Naive thymus-derived CD4-positive, alpha-beta T cell (primary cell): ENCODE data around the gene SLC7A6. TPM values are rescaled to one million over a fixed set of nuclear protein-coding genes. Genes with fewer than 3 reads are reported as not detected.

ENCODE experiments used
- ATAC-seq: fragments of 150-1000 bp; cut with Tn5 transposase; 2 replicates; pipeline ENCODE4 v1.10.0; 2021; ENCODE audit warnings: mild to moderate bottlenecking, moderate library complexity
- CTCF ChIA-PET: fragments of 350-600 bp; sonication (Branson Sonifier 250); formaldehyde crosslinking; loops from one replicate; lab custom pipeline; 2021; ENCODE audit warnings: antibody characterized with exemption; lab: Charles Lee
- POLR2A ChIA-PET: fragments of 350-600 bp; sonication (Branson Sonifier 250); formaldehyde crosslinking; loops from one replicate; lab custom pipeline; 2021; ENCODE audit warnings: antibody characterized with exemption, inconsistent platforms; lab: Charles Lee
- DNase-seq, 9 donors: peaks; one replicate each; pipeline versions ENCODE4 v3.0.0 to v3.0.0-alpha.2; 2020 to 2022; ENCODE audit warnings: mixed read lengths in 1 of 9
- H3K27ac ChIP-seq: one replicate; pipeline ENCODE4 v1.7.0; 2013; ENCODE audit warnings: mild to moderate bottlenecking, low read depth, low read length, moderate library complexity
- H3K27me3 ChIP-seq, 2 donors: one replicate each; pipeline ENCODE4 v1.7.0; 2013; ENCODE audit warnings: low read length in 2 of 2, mild to moderate bottlenecking in 2 of 2, moderate library complexity in 2 of 2; ENCODE audit not compliant: control insufficient read depth in 2 of 2, insufficient read depth in 2 of 2
- H3K36me3 ChIP-seq, 3 experiments: 1 replicate in 2 of 3; 2 replicates in 1 of 3; pipeline ENCODE4 v1.7.0; 2013; ENCODE audit warnings: low read length in 3 of 3, mild to moderate bottlenecking in 3 of 3, moderate library complexity in 1 of 3; ENCODE audit not compliant: insufficient read depth in 3 of 3, control insufficient read depth in 2 of 3
- H3K4me1 ChIP-seq, 2 donors: one replicate each; pipeline ENCODE4 v1.7.0; 2013; ENCODE audit warnings: low read length in 2 of 2, mild to moderate bottlenecking in 2 of 2, moderate library complexity in 1 of 2; ENCODE audit not compliant: control insufficient read depth in 2 of 2, insufficient read depth in 2 of 2
- H3K4me3 ChIP-seq: 2 replicates; pipeline ENCODE4 v1.7.0; 2013; ENCODE audit warnings: mild to moderate bottlenecking, low read length
- H3K9me3 ChIP-seq, 3 experiments: 1 replicate in 2 of 3; 2 replicates in 1 of 3; pipeline ENCODE4 v1.7.0; 2013; ENCODE audit warnings: low read length in 3 of 3; ENCODE audit not compliant: control insufficient read depth in 2 of 3
- H3K27ac Mint-ChIP-seq, 9 donors: one replicate each; pipeline ENCODE4 v1.8.0; 2020 to 2022; ENCODE audit warnings: mixed read lengths in 9 of 9, mild to moderate bottlenecking in 8 of 9, moderate library complexity in 5 of 9, inconsistent platforms in 2 of 9
- H3K27me3 Mint-ChIP-seq, 5 donors: one replicate each; pipeline ENCODE4 v1.8.0; 2021 to 2022; ENCODE audit warnings: mixed read lengths in 5 of 5, mild to moderate bottlenecking in 1 of 5
- H3K36me3 Mint-ChIP-seq, 5 donors: one replicate each; pipeline ENCODE4 v1.8.0; 2020 to 2022; ENCODE audit warnings: mixed read lengths in 5 of 5, mild to moderate bottlenecking in 3 of 5, inconsistent platforms in 1 of 5
- H3K4me1 Mint-ChIP-seq, 7 donors: one replicate each; pipeline ENCODE4 v1.8.0; 2020 to 2022; ENCODE audit warnings: mixed read lengths in 7 of 7, mild to moderate bottlenecking in 3 of 7, inconsistent platforms in 1 of 7
- H3K4me3 Mint-ChIP-seq, 10 donors: one replicate each; pipeline ENCODE4 v1.8.0; 2020 to 2022; ENCODE audit warnings: mild to moderate bottlenecking in 10 of 10, mixed read lengths in 10 of 10, moderate library complexity in 6 of 10, inconsistent platforms in 2 of 10
- H3K9me3 Mint-ChIP-seq, 11 donors: one replicate each; pipeline ENCODE4 v1.8.0; 2020 to 2022; ENCODE audit warnings: mixed read lengths in 11 of 11, mild to moderate bottlenecking in 4 of 11, inconsistent platforms in 1 of 11, moderate library complexity in 1 of 11
- intact Hi-C, 2 donors: fragments of 100-400 bp; cut with micrococcal nuclease; formaldehyde crosslinking; loops; one replicate each; pipeline ENCODE4 v1.15.1; 2023
- polyA plus RNA-seq, 2 donors: library from polyadenylated mRNA; unstranded; fragments of 300-500 nt; fragmentation: Illumina TruSeq; gene quantifications; one replicate each; pipeline ENCODE4 v1.2.3, GENCODE V29; 2021
- total RNA-seq, 6 experiments: library from RNA in 5 of 6; stranded (reverse) in 5 of 6; gene quantifications; 1 replicate in 5 of 6; 2 replicates in 1 of 6; pipeline ENCODE4 v1.2.3 and lab custom pipeline; 2021 to 2026

The SLC7A6 gene
- total and polyA plus RNA-seq, 7 experiments from 2014 or later: 29.3 to 248 (median 163) TPM

DNA sequence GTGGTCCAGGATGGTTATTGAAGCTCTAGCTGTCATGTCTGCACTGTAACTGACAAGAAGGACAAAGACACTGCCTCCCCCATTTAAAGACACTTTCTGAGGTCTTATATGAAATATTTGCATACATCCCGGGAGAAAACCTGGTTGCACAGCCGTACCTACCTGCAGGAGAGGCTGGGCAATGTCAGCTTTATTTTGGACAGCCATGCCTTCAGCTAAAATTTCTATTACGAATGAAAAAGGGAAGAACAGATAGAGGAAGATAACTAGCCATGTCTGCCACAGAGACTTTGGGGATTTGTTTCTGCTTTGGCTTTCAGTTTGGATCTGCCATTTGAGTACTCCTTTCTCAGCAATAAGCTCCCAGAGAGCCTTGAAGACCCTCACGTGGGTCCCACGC lies 19.0 kb downstream of the SLC7A6 start:
- Histone ChIP-seq H3K27me3 (no peaks in the 10 kb centered on the region), H3K4me1 (peaks cover 66 to 95% of the 10 kb centered on the region in 2 donors), H3K9me3 (no peaks in the 10 kb centered on the region), H3K36me3 (peaks cover 0 to 9% (median 0%) of the 10 kb centered on the region in 3 experiments), H3K4me3 (peak overlapping the region; percentile 62), H3K27ac (peak overlapping the region; percentile 68)
- ChIA-PET POLR2A (interaction anchor here (1.1 to 13.7 kb wide), 6 partner anchors 11 to 46 kb away, joined by 3 to 531 read pairs (median 13); partner anchors contain the start of genes PRMT7, SLC7A6 and SLC7A6OS), CTCF (interaction anchor here (0.7 to 27.4 kb wide), 6 partner anchors 8 to 44 kb away, joined by 4 to 317 read pairs (median 20); partner anchors contain the start of genes PRMT7, SLC7A6 and SLC7A6OS)
- H3K4me3 Mint-ChIP-seq: peak overlapping the region; percentile 78 to 93 (median 84)
- H3K27me3 Mint-ChIP-seq: no peaks in the 10 kb centered on the region
- H3K9me3 Mint-ChIP-seq: peaks cover 0 to 4% (median 0%) of the 10 kb centered on the region in 11 donors
- H3K27ac Mint-ChIP-seq: peak overlapping the region; percentile 84 to 92 (median 91)
- peaks cover 16 to 63% (median 36%) of the 10 kb centered on the region in 5 donors for H3K36me3 Mint-ChIP-seq
- intact Hi-C loops: loop anchor here in 1 of 2 donors (10.0 kb wide), 1 partner anchor 719 kb away; the partner anchor contains the start of gene CTCF
- H3K4me1 Mint-ChIP-seq: peaks cover 79 to 91% (median 87%) of the 10 kb centered on the region in 7 donors
- DNase-seq (no peak), ATAC-seq (no peak)

DNA sequence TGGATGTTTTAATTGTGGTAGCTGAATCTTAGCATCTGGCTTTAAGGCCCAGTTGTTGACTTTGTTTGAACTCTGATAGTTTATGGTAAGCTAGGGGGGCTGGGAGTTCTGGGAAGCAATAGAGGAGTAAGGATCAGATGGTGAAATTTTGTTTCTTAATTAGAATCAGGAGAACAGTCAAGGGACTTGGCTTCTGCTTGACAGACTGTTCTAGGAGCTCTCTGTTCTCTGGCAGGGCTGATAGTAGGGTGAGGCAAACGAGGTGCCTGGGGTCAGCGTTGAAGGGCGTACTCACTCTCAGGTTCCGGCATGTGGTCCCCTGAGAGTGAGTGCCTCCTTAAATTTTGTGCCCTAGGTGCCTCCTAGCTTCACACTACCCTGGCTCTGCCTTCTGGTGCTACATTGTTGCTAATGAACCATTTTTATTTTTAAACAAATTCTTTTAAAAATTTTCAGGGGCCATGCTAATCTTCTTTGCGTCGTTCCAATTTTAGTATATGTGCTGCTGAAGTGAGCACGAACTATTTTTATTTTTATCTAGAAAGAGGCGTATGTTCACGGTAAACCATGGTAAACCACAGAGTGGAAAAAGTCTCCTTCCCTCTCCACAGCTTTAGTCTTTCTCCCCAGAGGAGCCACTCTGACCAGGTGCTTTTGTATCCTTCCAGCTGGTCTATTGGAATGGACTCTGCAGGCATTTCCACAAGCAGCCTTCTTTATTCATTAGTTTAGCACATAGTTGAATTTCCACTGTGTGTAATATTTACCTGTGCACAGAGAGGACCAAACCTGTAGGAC lies 19.7 kb downstream of the SLC7A6 start:
- H3K4me3 ChIP-seq: peak overlapping the region; percentile 62

DNA sequence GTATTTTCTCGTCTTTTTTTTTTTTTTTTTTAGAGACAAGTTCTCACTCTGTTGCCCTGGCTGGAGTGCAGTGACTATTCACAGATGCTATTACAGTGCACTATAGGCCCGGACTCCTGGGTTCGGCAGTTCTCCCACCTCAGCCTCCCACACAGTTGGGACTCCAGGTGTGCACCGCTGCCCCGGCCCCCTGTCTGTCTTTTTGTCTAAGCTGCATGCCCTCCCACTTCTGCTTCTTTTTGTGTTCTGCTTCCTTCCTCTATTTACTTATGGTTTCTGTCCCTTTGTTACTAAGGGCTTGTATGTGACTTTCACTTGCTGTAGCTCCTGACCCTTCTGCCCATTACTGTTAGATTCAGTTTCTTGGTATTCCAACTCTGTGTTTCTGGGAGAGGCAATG lies 20.5 kb downstream of the SLC7A6 start:
- no peak for DNase-seq
- CTCF ChIA-PET: interaction anchor here (0.7 to 27.4 kb wide), 7 partner anchors 9 to 1025 kb away, joined by 3 to 317 read pairs (median 18); partner anchors contain the start of gene SLC7A6

More for the DNA sequence above, 19.7 kb downstream of the SLC7A6 start:
- Histone ChIP-seq H3K27ac (peak overlapping the region; percentile 68), H3K27me3 (no peaks in the 10 kb centered on the region), H3K9me3 (no peaks in the 10 kb centered on the region), H3K36me3 (peaks cover 0 to 9% (median 0%) of the 10 kb centered on the region in 3 experiments), H3K4me1 (peaks cover 71 to 97% of the 10 kb centered on the region in 2 donors)
- peak overlapping the region; percentile 84 to 92 (median 91) for H3K27ac Mint-ChIP-seq
- H3K36me3 Mint-ChIP-seq: peaks cover 16 to 63% (median 36%) of the 10 kb centered on the region in 5 donors
- DNase-seq: no peak
- peaks cover 0 to 4% (median 0%) of the 10 kb centered on the region in 11 donors for H3K9me3 Mint-ChIP-seq
- no peak for ATAC-seq
- no peaks in the 10 kb centered on the region for H3K27me3 Mint-ChIP-seq
- ChIA-PET POLR2A (interaction anchor here (0.8 to 13.7 kb wide), 7 partner anchors 11 to 199 kb away, joined by 3 to 531 read pairs (median 12); partner anchors contain the start of genes NFATC3, PRMT7, SLC7A6 and SLC7A6OS), CTCF (interaction anchor here (0.6 to 27.4 kb wide), 8 partner anchors 8 to 642 kb away, joined by 3 to 317 read pairs (median 12); partner anchors contain the start of genes PRMT7, SLC7A6 and SLC7A6OS)
- peaks cover 80 to 97% (median 89%) of the 10 kb centered on the region in 7 donors for H3K4me1 Mint-ChIP-seq
- H3K4me3 Mint-ChIP-seq: peak overlapping the region; percentile 78 to 93 (median 84)
- intact Hi-C loops: loop anchor here (1.0 to 10.0 kb wide), 2 partner anchors 8 to 719 kb away; partner anchors contain the start of gene CTCF (in 1 of the 2)

DNA sequence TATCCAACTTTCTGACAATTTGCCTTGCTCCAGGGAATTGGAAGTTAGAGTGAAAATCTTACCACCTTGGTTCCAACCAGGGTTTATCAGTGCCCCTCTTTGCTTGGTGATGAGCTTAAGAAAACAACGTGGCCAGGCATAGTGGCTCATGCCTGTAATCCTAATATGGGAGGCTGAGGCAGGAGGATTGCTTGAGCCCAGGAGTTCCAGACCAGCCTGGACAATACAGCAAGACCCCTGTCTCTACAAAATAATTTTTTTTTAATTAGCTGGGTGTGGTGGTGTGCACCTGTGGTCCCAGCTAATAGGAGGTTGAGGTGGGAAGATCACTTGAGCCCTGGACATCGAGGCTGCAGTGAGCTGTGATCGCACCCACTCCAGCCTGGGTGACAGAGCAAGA lies 21.4 kb downstream of the SLC7A6 start:
- Mint-ChIP-seq H3K27ac (peak overlapping the region; percentile 84 to 92 (median 91)), H3K36me3 (peaks cover 16 to 61% (median 35%) of the 10 kb centered on the region in 5 donors), H3K4me1 (peaks cover 85 to 100% (median 94%) of the 10 kb centered on the region in 7 donors), H3K4me3 (peak overlapping the region; percentile 78 to 93 (median 84)), H3K27me3 (no peaks in the 10 kb centered on the region), H3K9me3 (peaks cover 0 to 4% (median 0%) of the 10 kb centered on the region in 11 donors)
- intact Hi-C loops: loop anchor here (1.0 to 10.0 kb wide), 6 partner anchors 12 to 721 kb away; partner anchors contain the start of genes CTCF (in 1 of the 2), SLC7A6 (in 1 of the 2), SLC7A6OS (in 1 of the 2) and SMPD3 (in 1 of the 2)
- DNase-seq (no peak), ATAC-seq (no peak)
- no peaks in the 10 kb centered on the region for H3K9me3 ChIP-seq
- H3K4me3 ChIP-seq: peak overlapping the region; percentile 62
- no peaks in the 10 kb centered on the region for H3K27me3 ChIP-seq
- peak overlapping the region; percentile 68 for H3K27ac ChIP-seq
- ChIA-PET POLR2A (interaction anchor here (0.6 to 13.7 kb wide), 10 partner anchors 9 to 47 kb away, joined by 3 to 531 read pairs (median 8); partner anchors contain the start of genes PLA2G15, PRMT7, SLC7A6 and SLC7A6OS), CTCF (interaction anchor here (0.7 to 27.4 kb wide), 9 partner anchors 10 to 1025 kb away, joined by 3 to 317 read pairs (median 3); partner anchors contain the start of gene SLC7A6)
- peaks cover 78 to 98% of the 10 kb centered on the region in 2 donors for H3K4me1 ChIP-seq
- H3K36me3 ChIP-seq: peaks cover 0 to 11% (median 0%) of the 10 kb centered on the region in 3 experiments

More for the DNA sequence above, 20.5 kb downstream of the SLC7A6 start:
- Mint-ChIP-seq H3K27ac (peak overlapping the region; percentile 84 to 92 (median 91)), H3K4me1 (peaks cover 82 to 97% (median 90%) of the 10 kb centered on the region in 7 donors), H3K9me3 (peaks cover 0 to 4% (median 0%) of the 10 kb centered on the region in 11 donors), H3K27me3 (no peaks in the 10 kb centered on the region), H3K36me3 (peaks cover 16 to 61% (median 34%) of the 10 kb centered on the region in 5 donors), H3K4me3 (peak overlapping the region; percentile 78 to 93 (median 84))
- Histone ChIP-seq H3K36me3 (peaks cover 0 to 7% (median 0%) of the 10 kb centered on the region in 3 experiments), H3K27me3 (no peaks in the 10 kb centered on the region), H3K4me3 (peak overlapping the region; percentile 62), H3K4me1 (peaks cover 77 to 97% of the 10 kb centered on the region in 2 donors), H3K27ac (peak overlapping the region; percentile 68), H3K9me3 (no peaks in the 10 kb centered on the region)
- intact Hi-C loops: loop anchor here (1.0 to 10.0 kb wide), 2 partner anchors 9 to 720 kb away; partner anchors contain the start of gene CTCF (in 1 of the 2)
- peak; percentile 23 for ATAC-seq
- POLR2A ChIA-PET: interaction anchor here (0.6 to 13.7 kb wide), 7 partner anchors 10 to 197 kb away, joined by 3 to 531 read pairs (median 18); partner anchors contain the start of genes PRMT7, SLC7A6 and SLC7A6OS

DNA sequence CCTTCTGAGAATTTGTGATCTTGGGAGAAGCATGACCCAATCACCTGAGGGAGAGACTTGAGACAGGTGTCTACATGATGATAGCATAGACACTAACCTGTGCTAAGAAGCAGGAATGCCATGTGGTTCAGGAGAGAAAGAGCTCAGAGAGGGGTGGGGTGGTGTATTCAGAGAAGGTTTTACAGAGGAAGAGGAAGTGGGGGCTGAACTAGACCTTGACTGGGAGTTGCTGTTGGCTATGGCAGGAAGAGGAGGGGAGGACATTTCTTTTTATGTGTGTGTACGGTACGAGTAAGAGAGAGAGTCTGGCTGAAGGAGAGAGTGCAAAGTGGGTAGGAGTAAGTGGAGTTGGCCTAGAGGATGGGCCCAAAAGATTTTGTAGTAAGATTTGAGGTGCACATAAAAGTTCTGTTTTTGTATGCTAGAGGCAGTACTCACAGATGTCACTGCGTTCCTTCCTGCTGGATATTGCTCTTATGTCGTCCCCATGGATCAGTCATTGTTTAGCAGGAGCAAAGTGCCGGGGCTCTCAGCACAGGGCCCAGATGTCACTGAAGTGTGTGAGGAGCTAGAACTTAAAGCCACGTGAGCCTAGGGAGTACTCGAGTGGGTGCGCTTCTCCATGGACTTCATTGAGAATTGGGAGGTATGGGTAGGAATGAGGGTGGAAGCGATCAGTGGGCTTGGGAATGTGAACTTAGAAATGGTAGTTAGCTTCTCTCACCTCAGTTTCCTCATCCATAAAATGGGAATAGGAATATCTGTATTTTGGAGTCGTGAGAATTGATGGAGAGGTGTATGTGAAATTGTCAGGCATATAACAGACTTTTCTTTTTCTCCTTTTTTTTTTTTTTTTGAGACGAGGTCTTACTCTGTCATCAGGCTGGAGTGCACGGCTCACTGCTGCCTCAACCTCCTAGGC lies 22.1 kb downstream of the SLC7A6 start:
- Mint-ChIP-seq H3K27me3 (no peaks in the 10 kb centered on the region), H3K9me3 (peaks cover 0 to 4% (median 0%) of the 10 kb centered on the region in 11 donors), H3K4me3 (peak overlapping the region; percentile 78 to 93 (median 84)), H3K36me3 (peaks cover 16 to 62% (median 35%) of the 10 kb centered on the region in 5 donors), H3K27ac (peak overlapping the region; percentile 84 to 92 (median 90)), H3K4me1 (peaks cover 85 to 100% (median 94%) of the 10 kb centered on the region in 7 donors)
- peaks cover 0 to 18% (median 0%) of the 10 kb centered on the region in 3 experiments for H3K36me3 ChIP-seq
- H3K4me1 ChIP-seq: peaks cover 80 to 98% of the 10 kb centered on the region in 2 donors
- ATAC-seq (peak; percentile 69), DNase-seq (peak in 7 of 9 donors; percentile 58 to 76 (median 72))
- no peaks in the 10 kb centered on the region for H3K9me3 ChIP-seq
- CTCF ChIA-PET: interaction anchor here (0.6 to 27.4 kb wide), 8 partner anchors 8 to 41 kb away, joined by 3 to 317 read pairs (median 10); partner anchors contain the start of gene SLC7A6
- intact Hi-C loops: loop anchor here (1.0 to 10.0 kb wide), 7 partner anchors 10 to 722 kb away; partner anchors contain the start of genes SLC7A6OS (in 2 of the 2), CTCF (in 1 of the 2), SLC7A6 (in 1 of the 2) and SMPD3 (in 1 of the 2)
- H3K27ac ChIP-seq: peak overlapping the region; percentile 68
- peak overlapping the region; percentile 62 for H3K4me3 ChIP-seq
- H3K27me3 ChIP-seq: no peaks in the 10 kb centered on the region
- POLR2A ChIA-PET: interaction anchor here (0.7 to 13.7 kb wide), 10 partner anchors 8 to 43 kb away, joined by 3 to 531 read pairs (median 8); partner anchors contain the start of genes PLA2G15, PRMT7, SLC7A6 and SLC7A6OS
